Suprapubic skin (tissue), 4 donors: ENCODE results near the gene EMD.

Source experiments
- EP300 ChIP-seq: sonication (generic); formaldehyde crosslinking; IDR thresholded peaks from one replicate; pipeline ENCODE4 v1.6.1; 2017; ENCODE audit warnings: antibody characterized with exemption
- POLR2A ChIP-seq, 2 donors: fragments of 450-650 bp; IDR thresholded peaks; one replicate each; pipeline ENCODE4 v1.6.1; 2017; ENCODE audit warnings: antibody characterized with exemption in 2 of 2, mild to moderate bottlenecking in 2 of 2, moderate library complexity in 2 of 2
- POLR2AphosphoS5 ChIP-seq, 3 donors: sonication (generic); formaldehyde crosslinking; IDR thresholded peaks; one replicate each; pipeline ENCODE4 v1.6.1; 2017; ENCODE audit warnings: antibody characterized with exemption in 3 of 3
- TF ChIP-seq, protein P1 (sequence below), 2 donors: fragments of 200-600 bp in 1 of 2; fragments of 450-650 bp in 1 of 2; sonication (generic) in 1 of 2; IDR thresholded peaks; one replicate each; pipeline ENCODE4 v1.5.1; 2016 to 2019; ENCODE audit warnings: antibody characterized with exemption in 2 of 2, mild to moderate bottlenecking in 1 of 2, moderate library complexity in 1 of 2

DNA sequence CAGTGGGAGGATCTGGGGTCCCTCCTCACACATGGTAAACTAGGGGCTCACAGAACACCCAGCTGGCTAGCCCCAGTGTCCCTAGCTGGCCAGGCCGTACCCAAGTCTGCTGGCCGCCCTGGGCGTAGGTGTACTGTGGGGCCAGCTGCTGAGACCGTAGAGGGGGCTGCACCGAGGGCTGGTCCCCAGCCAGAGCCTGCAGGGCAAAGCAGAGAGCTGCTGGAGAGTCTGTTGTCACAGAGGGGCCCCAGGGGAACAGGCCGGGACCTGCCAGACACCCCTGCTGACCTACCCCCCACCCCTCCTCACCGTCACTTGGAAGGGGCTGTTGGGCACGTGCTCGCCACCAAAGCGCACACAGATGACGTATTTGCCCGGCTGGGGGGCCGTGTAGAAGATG lies 24.6 kb upstream of the EMD start:
- TF ChIP-seq, protein P1, sequence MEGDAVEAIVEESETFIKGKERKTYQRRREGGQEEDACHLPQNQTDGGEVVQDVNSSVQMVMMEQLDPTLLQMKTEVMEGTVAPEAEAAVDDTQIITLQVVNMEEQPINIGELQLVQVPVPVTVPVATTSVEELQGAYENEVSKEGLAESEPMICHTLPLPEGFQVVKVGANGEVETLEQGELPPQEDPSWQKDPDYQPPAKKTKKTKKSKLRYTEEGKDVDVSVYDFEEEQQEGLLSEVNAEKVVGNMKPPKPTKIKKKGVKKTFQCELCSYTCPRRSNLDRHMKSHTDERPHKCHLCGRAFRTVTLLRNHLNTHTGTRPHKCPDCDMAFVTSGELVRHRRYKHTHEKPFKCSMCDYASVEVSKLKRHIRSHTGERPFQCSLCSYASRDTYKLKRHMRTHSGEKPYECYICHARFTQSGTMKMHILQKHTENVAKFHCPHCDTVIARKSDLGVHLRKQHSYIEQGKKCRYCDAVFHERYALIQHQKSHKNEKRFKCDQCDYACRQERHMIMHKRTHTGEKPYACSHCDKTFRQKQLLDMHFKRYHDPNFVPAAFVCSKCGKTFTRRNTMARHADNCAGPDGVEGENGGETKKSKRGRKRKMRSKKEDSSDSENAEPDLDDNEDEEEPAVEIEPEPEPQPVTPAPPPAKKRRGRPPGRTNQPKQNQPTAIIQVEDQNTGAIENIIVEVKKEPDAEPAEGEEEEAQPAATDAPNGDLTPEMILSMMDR (IDR thresholded peaks at IDR 0.05): no peak
- no peak for TF ChIP-seq POLR2A (IDR thresholded peaks at IDR 0.05)
- no peak for TF ChIP-seq POLR2AphosphoS5 (IDR thresholded peaks at IDR 0.05)
- no peak for TF ChIP-seq EP300
